Hematopoietic multipotent progenitor cell treated with erythropoietin and hydrocortisone succinate and interleukin-3 and kit ligand, for 15 days (in vitro differentiated cells): Measurements from ENCODE around the gene FBXO17.

Source experiments
- DNase-seq: peaks from one replicate; pipeline ENCODE4 v3.0.0-alpha.2; 2015; ENCODE audit warnings: low spot score

The FBXO17 gene

GRCh38 chr19:38917516-38917915 is 58.0 kb downstream of the FBXO17 start:
- no peak for DNase-seq

- DNase-seq, result no peak
These were observed 59.9 kb downstream of the FBXO17 start for GRCh38 chr19:38915329-38916321.

- DNase-seq, result no peak
These were observed 61.6 kb downstream of the FBXO17 start for GRCh38 chr19:38913958-38914357.

GRCh38 chr19:38912600-38913514 is 62.7 kb downstream of the FBXO17 start:
- DNase-seq, result no peak

- DNase-seq, result no peak
These were observed 64.0 kb downstream of the FBXO17 start for GRCh38 chr19:38911388-38912001.

- DNase-seq, result no peak
These were observed 65.1 kb downstream of the FBXO17 start for GRCh38 chr19:38910488-38910887.

- no peak for DNase-seq
These were observed 66.6 kb downstream of the FBXO17 start for GRCh38 chr19:38908911-38909310.

- DNase-seq, result no peak
These were observed 67.9 kb downstream of the FBXO17 start for GRCh38 chr19:38907670-38908069.

- no peak for DNase-seq
These were observed 68.3 kb downstream of the FBXO17 start for GRCh38 chr19:38907227-38907626.

- DNase-seq, result no peak
These were observed 69.9 kb downstream of the FBXO17 start for GRCh38 chr19:38905620-38906019.

- no peak for DNase-seq
These were observed 70.7 kb downstream of the FBXO17 start for GRCh38 chr19:38904581-38905539.

GRCh38 chr19:38901683-38902082 is 73.9 kb downstream of the FBXO17 start:
- no peak for DNase-seq

GRCh38 chr19:38900743-38901190 is 74.8 kb downstream of the FBXO17 start:
- DNase-seq, result no peak

GRCh38 chr19:38900202-38900629 is 75.3 kb downstream of the FBXO17 start:
- no peak for DNase-seq

GRCh38 chr19:38899447-38900201 is 75.9 kb downstream of the FBXO17 start, which contains the start of the genes NFKBIB and SIRT2:
TSS of gene NFKBIB (plus strand) at chr19:38899969. CDS start at chr19:38900033, 64 bp downstream.
TSS of gene SIRT2 (minus strand) at chr19:38899618. CDS start at chr19:38899521, 97 bp downstream.
- peak; percentile 100 for DNase-seq

GRCh38 chr19:38898788-38899446 is 76.6 kb downstream of the FBXO17 start:
- no peak for DNase-seq

GRCh38 chr19:38894968-38895367 is 80.6 kb downstream of the FBXO17 start:
- DNase-seq, result no peak

GRCh38 chr19:38893341-38893771 is 82.2 kb downstream of the FBXO17 start:
- no peak for DNase-seq

- DNase-seq, result no peak
These were observed 82.7 kb downstream of the FBXO17 start for GRCh38 chr19:38892841-38893240.
